HG03025 (cell line): ENCODE data around the gene PPP4R4.
"Not testable (repeated sequence)": the region's sequence is repeated elsewhere in the genome, so short reads cannot be mapped to it uniquely, and the experiment has no call there.

Source experiments
- ATAC-seq: cut with Tn5 transposase; IDR thresholded peaks from one replicate; pipeline ENCODE4 v1.9.1; 2021; ENCODE audit warnings: mild to moderate bottlenecking, moderate library complexity; ENCODE audit not compliant: unreplicated experiment, low FRiP score

The PPP4R4 gene

DNA sequence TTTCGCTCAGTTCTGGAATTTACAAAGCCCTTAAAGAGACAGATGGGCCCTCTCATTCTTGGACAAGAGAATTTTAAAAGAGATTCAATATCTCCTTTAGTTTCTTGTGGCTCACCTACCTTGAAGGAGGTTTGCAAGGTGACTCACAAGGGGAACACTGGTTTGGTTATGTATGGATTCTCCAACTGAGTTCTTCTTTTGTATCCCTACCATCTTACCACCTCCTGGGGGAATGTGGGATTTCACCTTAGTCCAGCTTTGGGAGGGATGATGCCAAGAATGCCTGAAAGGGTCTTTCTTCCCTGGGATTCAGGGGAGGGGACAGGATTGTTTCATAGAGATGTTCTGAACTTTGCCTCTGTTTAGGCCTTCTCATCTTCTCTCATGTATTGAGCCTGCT, 3.7 kb downstream of the PPP4R4 start:
- ATAC-seq: no peak

GRCh38 chr14:94179244-94179643, 5.1 kb downstream of the PPP4R4 start:
- no peak for ATAC-seq

DNA sequence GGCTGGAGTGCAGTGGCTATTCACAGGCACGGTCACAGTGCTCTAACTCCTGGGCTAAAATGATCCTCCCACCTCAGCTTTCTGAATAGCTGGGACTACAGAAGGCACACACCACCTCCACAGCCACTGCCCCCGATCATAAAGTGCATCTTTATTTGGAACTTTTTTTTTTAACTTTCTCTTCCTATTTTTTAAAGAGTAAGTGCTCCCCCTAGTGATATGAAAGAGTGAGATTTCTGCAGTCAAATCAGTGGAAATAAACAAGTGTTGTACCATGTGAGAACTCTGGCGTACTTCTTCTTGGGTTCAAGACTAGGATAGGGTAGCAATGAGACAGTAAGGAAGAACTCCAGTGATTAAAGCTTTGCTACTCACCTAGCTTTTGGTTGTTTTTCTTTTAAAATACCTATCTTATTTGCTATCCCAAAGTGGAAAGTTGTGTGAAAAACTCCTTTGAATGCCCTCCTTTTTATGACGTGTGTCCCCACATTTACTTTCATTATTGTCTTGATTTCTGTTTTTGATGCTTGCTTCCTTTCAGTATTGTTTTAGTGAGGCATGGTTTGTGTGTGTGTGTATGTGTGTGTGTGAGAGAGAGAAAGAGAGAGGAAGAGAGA, 6.6 kb downstream of the PPP4R4 start:
- no peak for ATAC-seq

DNA sequence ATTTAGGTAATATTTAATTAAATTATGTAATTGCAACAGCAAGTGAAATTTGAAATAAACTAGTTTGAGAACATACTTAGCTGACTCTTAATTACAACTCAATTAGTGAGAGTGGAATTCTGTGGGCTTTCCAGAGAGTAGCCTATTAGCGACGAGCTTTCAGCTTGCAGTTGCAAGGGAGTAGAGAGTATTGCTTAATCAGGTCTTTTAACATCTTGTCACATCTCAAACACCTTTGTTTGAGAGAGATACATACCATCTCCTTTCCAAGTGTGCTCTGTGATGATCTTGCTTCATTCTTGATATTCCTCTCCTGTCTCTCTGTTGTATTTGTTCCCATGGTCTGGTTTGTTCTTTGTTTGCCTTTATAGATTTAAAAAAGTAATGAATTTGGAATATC, 7.7 kb downstream of the PPP4R4 start:
- no peak for ATAC-seq

DNA sequence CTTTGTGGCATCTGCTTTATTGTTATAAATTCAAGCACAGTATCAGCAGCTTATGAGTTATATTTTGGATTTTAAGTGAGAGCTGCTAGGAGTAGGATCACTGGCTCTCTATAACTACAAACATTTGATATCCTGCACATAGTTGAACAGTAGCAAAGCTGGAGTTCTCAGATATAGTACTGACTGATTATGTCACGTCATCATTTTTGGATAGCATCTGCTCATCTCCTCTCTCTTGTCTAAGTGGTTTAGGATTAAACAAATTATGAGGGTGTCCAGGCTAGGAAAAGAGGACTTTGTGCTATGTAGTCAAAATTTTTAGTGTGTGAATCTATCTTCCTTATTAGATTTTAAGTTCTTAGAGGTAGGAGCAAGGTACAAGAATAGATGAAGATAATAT, 18.4 kb downstream of the PPP4R4 start:
- no peak for ATAC-seq

- ATAC-seq: no peak
Observed at GRCh38 chr14:94193776-94194175, 19.7 kb downstream of the PPP4R4 start.

GRCh38 chr14:94196057-94196456, 21.9 kb downstream of the PPP4R4 start:
- ATAC-seq: no peak

- no peak for ATAC-seq
Observed at GRCh38 chr14:94203473-94204210, 29.5 kb downstream of the PPP4R4 start.

DNA sequence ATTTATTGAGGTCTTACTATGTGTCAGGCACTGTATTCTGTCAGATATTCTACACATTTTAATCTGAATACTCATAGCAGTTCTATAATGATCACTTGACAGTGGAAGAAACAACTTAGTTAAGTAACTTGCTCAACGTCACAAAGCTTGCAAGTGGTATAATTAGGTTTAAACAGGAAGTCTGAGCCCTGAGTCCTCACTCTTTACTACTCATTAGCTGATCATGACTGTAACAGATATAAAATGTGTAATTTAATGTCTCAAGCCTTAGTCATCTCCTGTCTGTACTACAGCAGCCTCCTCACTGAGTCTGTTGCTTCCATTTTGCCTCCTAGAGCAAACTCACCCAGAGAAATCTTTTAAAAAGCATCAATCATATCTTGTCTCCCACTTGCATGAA, 38.9 kb downstream of the PPP4R4 start:
- no peak for ATAC-seq

DNA sequence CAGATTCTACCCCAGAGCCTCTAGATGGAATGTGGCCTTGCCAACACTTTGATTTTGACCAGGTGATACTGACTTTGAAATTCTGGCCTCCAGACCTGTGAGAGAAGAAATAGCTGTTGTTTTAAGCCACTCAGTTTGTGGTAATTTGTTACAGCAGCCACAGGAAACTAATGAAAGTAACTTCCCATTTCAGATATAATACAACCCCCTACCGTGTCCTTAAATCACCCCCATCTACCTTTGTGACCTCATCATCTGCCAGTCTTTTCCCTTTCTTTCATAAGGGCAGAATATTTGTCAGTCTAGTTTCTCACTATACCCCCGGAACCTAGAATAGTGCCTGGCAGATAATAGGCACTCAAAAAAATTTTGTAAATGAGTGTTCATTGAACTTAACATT, 39.6 kb downstream of the PPP4R4 start:
- ATAC-seq: no peak

DNA sequence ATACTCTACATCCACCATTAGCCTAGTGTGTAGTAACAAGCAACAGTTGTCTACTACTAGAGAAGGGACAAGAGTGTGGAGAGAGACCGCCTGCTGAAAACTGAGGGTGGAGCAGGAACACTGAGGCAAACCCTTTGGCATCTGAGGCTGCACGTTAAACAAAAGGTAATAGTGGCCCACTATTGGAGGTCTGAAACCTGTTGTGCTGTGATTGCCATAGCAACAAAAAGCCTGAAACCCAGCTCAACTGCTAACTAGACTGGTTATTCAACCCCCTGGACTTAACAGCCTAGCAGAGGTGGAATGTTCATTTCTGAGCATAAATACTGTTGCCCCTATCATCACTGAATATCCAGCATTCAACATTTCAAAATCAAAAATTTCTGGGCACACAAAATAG, 43.0 kb downstream of the PPP4R4 start:
- ATAC-seq: no peak

DNA sequence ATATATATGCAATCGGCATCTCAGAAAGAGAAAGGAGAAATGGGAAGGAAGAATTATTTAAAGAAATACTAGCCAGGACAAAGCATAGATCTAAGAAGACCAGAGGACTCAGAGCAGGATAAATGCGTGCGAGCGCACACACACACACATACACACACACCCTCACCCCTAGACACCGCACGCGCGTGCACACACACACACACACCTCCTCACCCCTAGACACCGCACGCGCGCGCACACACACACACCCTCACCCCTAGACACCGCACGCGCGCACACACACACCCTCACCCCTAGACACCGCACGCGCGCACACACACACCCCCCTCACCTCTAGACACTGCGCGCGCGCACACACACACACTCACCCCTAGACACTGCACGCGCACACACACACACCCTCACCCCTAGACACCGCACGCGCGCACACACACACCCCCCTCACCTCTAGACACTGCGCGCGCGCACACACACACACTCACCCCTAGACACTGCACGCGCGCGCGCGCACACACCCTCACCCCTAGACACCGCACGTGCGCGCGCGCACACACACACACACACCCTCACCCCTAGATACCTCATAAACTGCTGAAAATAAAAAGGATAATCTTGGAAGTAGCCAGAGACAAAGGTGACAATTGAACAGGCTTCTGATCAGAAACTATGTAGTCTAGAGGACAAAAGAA, 44.2 kb downstream of the PPP4R4 start:
- ATAC-seq: not testable (repeated sequence)

DNA sequence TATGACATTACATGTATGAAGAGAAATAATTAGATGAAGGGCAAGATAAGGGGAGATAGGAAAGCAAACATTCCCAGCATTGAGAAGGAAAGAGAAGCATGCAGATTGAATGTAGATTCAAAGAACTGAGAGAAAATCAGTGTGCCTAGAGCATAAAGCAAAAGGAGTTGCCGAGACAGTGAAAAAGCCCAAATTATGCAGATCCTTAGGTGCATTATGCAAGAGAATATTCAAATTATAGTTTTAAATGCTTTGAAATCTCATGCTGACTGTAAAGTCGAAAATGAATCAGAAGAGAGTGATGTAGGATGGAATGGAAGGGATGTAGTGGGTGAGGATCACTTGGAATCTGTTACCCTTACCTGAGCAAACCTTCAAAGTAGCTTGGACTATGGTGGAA, 49.9 kb downstream of the PPP4R4 start:
- ATAC-seq: no peak

- ATAC-seq: no peak
Observed at GRCh38 chr14:94225460-94226378, 51.6 kb downstream of the PPP4R4 start.

DNA sequence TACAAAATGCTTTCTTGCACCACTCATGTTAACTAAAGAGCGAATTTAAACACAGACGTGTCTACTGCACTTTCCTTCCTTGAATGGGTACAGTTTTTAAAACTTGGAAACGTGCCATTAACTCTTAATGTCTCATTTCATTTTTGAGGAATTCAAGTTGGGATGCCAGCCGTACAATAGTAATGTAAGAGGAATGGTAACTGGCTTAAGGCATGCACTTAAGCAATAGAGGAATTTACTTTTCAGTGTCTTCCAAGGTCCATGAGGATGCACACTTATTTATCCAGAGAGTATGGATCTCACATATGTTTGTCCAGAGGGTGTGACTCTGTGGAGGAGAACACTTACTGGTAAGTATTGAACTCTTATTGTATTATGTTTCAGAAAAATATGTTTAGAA, 52.9 kb downstream of the PPP4R4 start:
- no peak for ATAC-seq

GRCh38 chr14:94237046-94237445, 62.9 kb downstream of the PPP4R4 start:
- ATAC-seq: no peak

DNA sequence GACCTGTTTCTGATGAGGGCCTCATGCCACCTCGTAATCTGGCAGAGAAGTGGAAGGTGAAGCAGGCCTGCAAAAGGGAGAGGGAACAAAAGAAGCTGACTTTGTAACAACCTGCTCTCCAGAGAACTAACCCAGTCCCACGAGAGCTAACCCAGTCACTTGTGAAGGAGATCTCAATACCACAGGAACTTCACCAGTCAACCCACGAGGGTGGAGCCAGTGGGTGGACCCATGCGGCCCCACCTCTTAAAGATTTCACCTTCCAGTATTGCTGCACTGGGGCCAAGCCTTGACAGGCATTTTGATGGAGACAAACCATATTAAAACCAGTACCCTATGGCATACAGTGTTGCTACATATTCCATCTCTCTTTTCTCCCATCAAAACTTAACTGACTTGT, 63.9 kb downstream of the PPP4R4 start:
- no peak for ATAC-seq

GRCh38 chr14:94239406-94239805, 65.3 kb downstream of the PPP4R4 start:
- ATAC-seq: no peak

DNA sequence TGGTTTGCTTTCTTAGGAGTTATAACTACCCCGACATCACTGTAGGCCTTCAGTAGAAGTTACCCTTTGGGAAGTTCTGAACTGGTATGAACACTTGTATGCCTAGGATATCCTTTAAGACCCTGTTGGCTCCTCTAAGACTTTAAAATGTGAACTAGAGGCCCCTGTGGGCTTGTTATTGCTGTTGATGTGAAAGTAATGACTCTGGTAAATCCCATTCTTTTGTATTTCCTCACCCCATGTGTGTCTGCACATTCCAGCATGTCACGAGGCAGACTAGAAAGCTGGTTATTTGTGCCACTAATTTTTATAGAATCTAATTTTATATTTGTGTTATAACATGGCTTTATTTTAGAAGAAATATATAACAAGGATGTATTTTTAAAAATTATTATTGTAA, 70.1 kb downstream of the PPP4R4 start:
- ATAC-seq: no peak

DNA sequence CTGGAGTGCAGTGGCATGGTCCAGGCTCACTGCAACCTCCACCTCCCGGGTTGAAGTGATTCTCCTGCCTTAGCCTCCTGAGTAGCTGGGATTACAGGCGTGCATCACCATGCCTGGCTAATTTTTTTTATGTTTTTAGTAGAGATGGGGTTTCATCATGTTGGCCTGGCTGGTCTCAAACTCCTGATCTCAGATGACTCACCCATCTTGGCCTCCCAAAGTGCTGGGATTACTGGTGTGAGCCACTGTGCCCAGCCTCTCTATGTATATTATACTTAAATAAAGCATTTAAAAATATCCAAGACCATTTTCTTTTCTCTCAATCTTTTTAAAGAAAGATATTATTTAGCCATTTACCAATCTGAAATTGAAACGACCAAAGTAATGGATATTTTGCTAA, 90.1 kb downstream of the PPP4R4 start:
- ATAC-seq: not testable (repeated sequence)

DNA sequence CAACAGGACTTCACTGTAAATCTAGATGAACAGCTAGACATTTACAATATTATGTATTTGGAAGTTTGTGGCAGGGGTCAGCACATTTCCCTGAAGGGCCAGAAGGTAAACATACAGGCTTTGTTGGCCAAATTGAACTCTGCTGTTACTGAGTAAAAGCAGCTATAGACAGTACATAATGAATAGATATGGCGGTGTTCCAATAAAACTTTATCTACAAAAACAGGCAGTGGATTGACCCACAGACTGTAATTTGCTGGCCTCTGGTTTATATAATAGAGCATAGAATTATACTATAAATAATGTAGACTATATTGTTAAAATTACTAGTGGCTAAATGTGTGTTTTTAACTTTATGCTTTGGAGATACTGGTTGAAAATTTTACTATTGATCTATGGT, 93.2 kb downstream of the PPP4R4 start:
- no peak for ATAC-seq
